HAP-1 (cell line): ENCODE data around the gene ZNF423.

ENCODE experiments used
- DNase-seq, 2 experiments: peaks; one replicate each; pipeline ENCODE4 v3.0.0-alpha.2; 2016 to 2020; ENCODE audit warnings: low spot score in 2 of 2
- H3K27me3 ChIP-seq: fragments of 250-450 bp; sonication (Bioruptor Pico); 2 replicates; pipeline ENCODE4 v1.5.1; 2020; ENCODE audit warnings: low read depth, mild to moderate bottlenecking, moderate library complexity
- H3K36me3 ChIP-seq: fragments of 250-450 bp; sonication (Bioruptor Pico); replicated peaks from 2 replicates; pipeline ENCODE4 v1.5.1; 2020; ENCODE audit warnings: mild to moderate bottlenecking
- H3K4me1 ChIP-seq: fragments of 250-450 bp; sonication (Bioruptor Pico); 2 replicates; pipeline ENCODE4 v1.5.1; 2020; ENCODE audit warnings: mild to moderate bottlenecking
- H3K4me3 ChIP-seq: fragments of 250-450 bp; sonication (Bioruptor Pico); 2 replicates; pipeline ENCODE4 v1.5.1; 2020; ENCODE audit warnings: mild to moderate bottlenecking, moderate library complexity
- H3K9me3 ChIP-seq: fragments of 250-450 bp; sonication (Bioruptor Pico); 2 replicates; pipeline ENCODE4 v1.5.1; 2020; ENCODE audit warnings: mild to moderate bottlenecking, moderate library complexity
- in situ Hi-C: fragments of 300-500 bp; cut with MboI; formaldehyde crosslinking; loops from 3 replicates; pipeline ENCODE4 v1.14.3; 2020; ENCODE audit warnings: low sequenced_read_pairs, inconsistent platforms, mixed read lengths

Gene ZNF423

DNA sequence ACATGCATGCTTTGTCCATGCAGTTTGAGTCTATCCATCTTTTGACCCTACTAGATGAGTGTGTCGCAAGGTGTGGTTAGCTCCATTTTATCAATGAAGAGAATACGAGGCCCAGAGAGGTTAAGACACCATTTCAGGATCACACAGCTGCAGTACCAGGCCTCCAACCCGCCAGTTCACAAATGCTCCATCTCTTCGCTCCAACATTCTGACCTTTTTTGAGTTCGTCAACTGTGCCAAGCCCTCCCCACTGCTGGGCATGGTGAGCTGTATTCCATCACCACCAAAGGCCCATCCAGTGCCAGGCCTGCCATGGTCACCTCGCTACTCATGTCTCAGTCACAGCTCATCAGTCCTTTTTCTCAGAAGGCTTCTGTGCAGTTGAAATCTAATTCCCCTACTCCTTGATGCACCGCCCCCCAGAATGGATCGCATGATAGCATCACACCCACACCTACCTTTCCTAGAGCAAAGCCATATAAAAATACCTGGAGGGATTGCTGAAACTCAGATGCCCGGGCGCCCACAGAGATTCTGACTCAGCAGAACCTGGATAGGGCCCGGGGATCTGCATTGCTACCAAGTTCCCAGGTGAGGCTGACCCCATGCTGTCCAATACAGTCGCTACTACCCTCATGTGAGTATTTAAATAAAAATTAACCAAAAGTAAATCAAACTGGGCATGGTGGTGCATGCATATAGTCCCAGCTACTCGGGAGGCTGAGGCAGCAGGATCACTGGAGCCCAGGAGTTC lies 38.0 kb downstream of the ZNF423 start:
- H3K27me3 ChIP-seq, result no peaks in the 10 kb centered on the region
- DNase-seq, result no peak
- in situ Hi-C loops, result no loop called here
- no peaks in the 10 kb centered on the region for H3K4me1 ChIP-seq
- no peaks in the 10 kb centered on the region for H3K36me3 ChIP-seq
- no peak overlapping the region for H3K4me3 ChIP-seq
- H3K9me3 ChIP-seq, result no peaks in the 10 kb centered on the region

DNA sequence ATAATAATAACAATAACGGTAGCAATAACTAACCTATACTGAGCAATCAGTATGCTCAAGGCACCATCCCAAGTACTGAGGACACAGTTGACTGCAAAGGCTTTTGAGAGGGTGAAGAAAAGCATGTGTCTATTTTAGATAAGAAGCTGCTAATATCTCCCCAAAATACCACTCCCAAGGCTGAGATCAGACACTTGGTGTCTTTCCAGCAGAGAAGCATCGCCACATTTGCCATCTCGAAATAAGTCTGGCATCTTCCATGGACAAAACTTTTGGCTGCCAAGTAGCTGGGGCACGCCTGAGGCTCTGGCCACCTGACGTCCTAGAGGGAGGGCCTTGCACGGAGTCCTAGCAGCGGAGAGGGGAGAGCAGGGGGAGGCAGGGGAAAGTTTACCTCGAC lies 39.0 kb downstream of the ZNF423 start:
- H3K4me1 ChIP-seq, result no peaks in the 10 kb centered on the region
- H3K27me3 ChIP-seq, result no peaks in the 10 kb centered on the region
- H3K36me3 ChIP-seq, result no peaks in the 10 kb centered on the region
- no peak overlapping the region for H3K4me3 ChIP-seq
- no peaks in the 10 kb centered on the region for H3K9me3 ChIP-seq
- no peak for DNase-seq
- in situ Hi-C loops, result no loop called here

DNA sequence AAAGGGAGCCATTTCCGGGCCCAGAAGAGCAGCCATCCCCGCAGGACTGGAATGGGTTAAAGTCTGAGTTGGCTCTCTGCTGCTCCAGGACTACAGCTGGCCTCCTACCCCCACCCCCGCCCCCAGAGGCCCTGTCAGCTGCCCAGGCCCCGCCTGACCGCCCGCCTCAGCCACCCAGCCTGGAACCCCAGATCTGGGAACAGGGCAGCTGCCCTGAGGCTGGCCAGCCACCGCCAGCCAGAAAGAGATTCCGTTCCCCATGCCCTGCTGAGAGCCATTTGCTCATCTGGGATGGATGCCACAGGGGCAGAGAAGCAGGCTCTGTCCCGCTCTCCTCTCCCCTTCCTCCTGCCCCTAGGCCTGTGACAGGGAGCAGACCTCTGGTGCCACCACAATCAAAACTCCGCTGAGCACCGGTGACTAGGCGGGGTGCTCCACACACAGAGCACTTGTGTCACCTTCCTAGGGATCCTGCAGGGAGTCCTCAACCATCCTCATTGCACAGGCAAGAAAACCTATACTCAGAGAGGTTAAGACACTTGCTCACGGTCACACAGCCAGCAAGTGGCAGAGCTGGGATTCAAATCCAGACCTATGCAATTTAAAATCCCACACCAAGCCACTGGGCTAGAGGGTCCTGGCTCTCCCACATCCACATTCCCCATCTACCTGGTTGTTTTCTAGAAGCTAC lies 44.1 kb downstream of the ZNF423 start:
- Histone ChIP-seq H3K4me1 (no peaks in the 10 kb centered on the region), H3K36me3 (no peaks in the 10 kb centered on the region), H3K4me3 (no peak overlapping the region), H3K9me3 (no peaks in the 10 kb centered on the region), H3K27me3 (no peaks in the 10 kb centered on the region)
- in situ Hi-C loops, result no loop called here
- no peak for DNase-seq

DNA sequence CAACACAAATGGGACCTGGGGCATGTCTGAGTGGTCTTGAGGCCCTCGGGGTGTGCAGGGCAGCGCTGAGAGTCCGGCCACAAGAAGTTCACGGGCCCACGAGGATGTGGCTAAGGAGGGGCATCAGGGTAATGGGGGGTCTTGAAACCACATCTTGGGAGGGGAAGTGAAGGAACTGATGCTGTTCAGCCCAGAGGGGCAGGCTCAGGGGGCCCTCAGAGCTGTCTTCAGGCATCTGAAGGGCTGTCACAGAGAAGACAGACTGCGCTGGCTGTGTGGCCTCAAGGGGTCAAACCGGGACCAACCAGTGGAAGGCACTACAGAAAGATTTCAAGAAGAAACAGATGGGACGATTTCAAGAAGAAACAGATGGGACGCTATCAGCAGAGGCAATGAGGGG lies 45.1 kb downstream of the ZNF423 start:
- H3K4me3 ChIP-seq, result no peak overlapping the region
- in situ Hi-C loops, result no loop called here
- H3K4me1 ChIP-seq, result no peaks in the 10 kb centered on the region
- DNase-seq, result no peak
- no peaks in the 10 kb centered on the region for H3K36me3 ChIP-seq
- H3K27me3 ChIP-seq, result no peaks in the 10 kb centered on the region
- no peaks in the 10 kb centered on the region for H3K9me3 ChIP-seq

DNA sequence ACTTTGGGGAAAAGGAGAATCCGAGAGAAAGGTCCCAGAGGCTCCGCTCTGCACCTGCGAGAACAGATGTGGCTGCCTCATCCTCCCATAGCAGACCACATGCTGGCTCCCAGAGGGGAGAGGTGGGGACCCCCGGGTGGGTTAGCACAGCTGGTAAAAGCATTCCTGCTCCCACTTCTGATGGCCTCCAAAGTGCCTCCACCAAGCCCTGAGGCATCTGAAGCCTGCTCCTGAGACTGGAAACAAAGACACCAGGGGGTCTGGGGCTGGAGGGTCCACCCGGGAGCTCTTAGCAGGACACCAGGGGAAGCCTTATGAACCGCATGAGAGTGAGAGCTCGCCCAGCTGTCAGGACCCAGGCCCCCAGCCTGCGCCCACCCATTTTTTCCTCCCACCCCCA lies 46.4 kb downstream of the ZNF423 start:
- no peaks in the 10 kb centered on the region for H3K36me3 ChIP-seq
- H3K27me3 ChIP-seq, result no peaks in the 10 kb centered on the region
- H3K4me1 ChIP-seq, result no peaks in the 10 kb centered on the region
- H3K4me3 ChIP-seq, result no peak overlapping the region
- in situ Hi-C loops, result no loop called here
- no peak for DNase-seq
- H3K9me3 ChIP-seq, result no peaks in the 10 kb centered on the region

DNA sequence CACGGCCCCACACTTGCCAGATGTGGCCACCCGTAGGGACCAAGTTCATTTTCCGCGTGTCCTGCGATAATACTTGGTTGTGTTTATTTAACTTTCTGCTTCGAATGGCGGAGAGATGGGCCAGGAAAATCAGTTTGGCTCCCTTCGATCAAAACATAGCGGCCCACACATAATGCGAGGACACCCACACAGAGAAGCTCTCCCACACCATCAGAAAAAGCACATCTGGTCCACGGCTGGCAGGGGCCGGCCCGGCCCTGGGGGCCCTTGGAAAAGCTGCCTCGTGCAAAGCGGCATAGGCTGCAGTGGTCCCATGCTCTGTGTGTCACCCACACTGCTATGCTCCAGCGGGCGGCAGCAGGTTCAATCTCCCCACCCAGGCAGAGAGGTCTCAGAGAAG lies 46.9 kb downstream of the ZNF423 start:
- Histone ChIP-seq H3K4me3 (no peak overlapping the region), H3K9me3 (no peaks in the 10 kb centered on the region), H3K36me3 (no peaks in the 10 kb centered on the region), H3K4me1 (no peaks in the 10 kb centered on the region), H3K27me3 (no peaks in the 10 kb centered on the region)
- in situ Hi-C loops, result no loop called here
- no peak for DNase-seq

DNA sequence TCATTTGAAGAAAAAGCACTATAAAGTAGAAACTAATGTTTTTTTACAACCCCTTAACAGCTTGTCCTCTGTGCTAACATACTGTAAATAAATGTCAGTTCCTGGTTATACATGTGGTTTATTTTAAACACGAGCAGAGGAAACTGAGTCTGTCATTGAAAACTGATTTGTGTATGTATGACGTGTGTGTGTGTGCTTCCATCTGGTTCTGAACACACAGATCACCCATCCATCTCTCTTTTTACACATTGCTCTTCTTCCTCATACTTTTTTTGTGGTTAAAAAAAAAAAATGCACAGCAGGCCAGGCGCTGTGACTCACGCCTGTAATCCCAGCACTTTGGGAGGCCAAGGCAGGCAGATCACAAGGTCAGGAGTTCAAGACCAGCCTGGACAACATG lies 49.5 kb downstream of the ZNF423 start:
- DNase-seq, result no peak
- Histone ChIP-seq H3K36me3 (no peaks in the 10 kb centered on the region), H3K27me3 (no peaks in the 10 kb centered on the region), H3K9me3 (no peaks in the 10 kb centered on the region), H3K4me3 (no peak overlapping the region), H3K4me1 (no peaks in the 10 kb centered on the region)
- in situ Hi-C loops, result no loop called here

DNA sequence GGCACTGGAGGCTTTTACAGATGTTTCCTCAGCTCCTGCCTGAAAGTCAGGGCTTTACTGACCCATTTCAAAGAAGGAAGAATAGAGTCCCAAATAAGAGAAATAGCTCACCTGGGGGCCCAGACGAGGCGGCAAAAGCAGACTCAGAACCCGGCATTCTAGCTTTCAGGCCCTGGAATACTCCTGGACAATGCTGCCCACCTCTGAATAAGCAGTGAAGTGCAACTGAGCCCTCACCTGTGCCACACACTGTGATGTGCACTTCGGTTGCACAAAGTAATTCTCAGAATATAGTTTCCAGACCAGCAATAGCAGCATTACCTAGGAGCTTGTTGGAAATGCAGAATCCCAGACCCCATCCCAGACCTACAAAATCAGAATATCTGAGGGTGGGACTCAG lies 54.6 kb downstream of the ZNF423 start:
- Histone ChIP-seq H3K4me1 (no peaks in the 10 kb centered on the region), H3K4me3 (no peak overlapping the region), H3K9me3 (no peaks in the 10 kb centered on the region), H3K36me3 (no peaks in the 10 kb centered on the region), H3K27me3 (no peaks in the 10 kb centered on the region)
- in situ Hi-C loops, result no loop called here
- DNase-seq, result no peak

DNA sequence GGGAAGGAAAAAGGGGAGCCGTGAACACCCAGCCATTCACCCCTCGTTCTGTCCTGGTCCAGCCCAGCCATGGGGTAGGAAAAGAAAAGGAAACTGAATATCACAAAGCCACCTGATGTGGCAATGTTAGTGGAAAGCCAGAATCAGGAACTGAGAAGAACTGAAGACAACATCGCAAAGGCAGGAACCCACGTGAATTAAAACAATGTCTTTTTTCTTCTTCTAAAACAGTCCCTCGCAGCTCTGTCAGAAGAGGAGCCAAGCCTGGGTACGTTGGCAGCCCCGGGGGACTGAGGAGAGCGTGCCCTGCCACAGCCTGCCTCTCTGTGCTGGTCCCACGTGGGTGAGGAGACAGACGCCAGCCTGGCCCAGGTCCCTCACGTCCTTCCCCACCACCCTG lies 55.0 kb downstream of the ZNF423 start:
- no peaks in the 10 kb centered on the region for H3K9me3 ChIP-seq
- H3K4me3 ChIP-seq, result no peak overlapping the region
- DNase-seq, result no peak
- H3K4me1 ChIP-seq, result no peaks in the 10 kb centered on the region
- H3K36me3 ChIP-seq, result no peaks in the 10 kb centered on the region
- no peaks in the 10 kb centered on the region for H3K27me3 ChIP-seq
- in situ Hi-C loops, result no loop called here

DNA sequence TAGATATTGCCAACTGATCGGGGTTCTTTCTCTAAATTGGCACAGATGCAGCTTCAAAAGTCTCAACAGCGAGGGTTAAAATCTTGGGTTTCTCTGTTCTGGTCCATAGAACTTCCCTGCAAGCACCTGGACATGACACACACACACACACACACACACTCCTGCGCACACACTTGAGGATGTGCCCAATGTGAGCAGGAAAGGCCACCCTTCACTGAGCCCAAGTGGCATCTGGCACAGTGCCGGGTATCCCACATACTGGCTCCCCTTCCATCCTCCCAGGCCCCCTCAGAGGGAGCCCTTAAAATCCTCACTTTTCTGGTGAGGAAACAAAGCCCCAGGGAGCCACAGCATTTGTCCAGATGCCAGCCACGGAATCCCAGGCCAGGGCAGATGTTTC lies 55.5 kb downstream of the ZNF423 start:
- no peaks in the 10 kb centered on the region for H3K9me3 ChIP-seq
- in situ Hi-C loops, result no loop called here

DNA sequence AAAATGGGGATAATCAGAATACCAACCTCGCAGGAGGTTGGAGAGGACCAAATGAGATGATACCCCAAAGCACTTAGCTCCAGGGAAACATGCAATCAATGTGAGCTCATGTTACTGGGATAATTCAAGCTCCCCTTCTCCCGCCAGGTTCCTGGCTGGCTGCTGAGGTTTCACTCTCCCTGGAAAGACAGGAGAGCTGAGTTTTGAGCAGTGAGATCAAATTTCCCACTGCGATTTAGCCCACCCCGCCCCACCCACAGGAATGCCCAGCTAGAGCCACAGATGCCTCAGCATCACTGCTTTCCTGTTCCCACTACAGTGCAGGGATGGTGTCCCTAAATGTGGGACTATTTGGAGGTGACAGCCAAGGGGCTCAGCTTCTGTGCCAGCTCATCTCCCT lies 56.7 kb downstream of the ZNF423 start:
- Histone ChIP-seq H3K36me3 (no peaks in the 10 kb centered on the region), H3K27me3 (no peaks in the 10 kb centered on the region), H3K9me3 (no peaks in the 10 kb centered on the region), H3K4me3 (no peak overlapping the region), H3K4me1 (no peaks in the 10 kb centered on the region)
- no peak for DNase-seq
- in situ Hi-C loops, result no loop called here

More for the DNA sequence above, 55.5 kb downstream of the ZNF423 start:
- Histone ChIP-seq H3K4me3 (no peak overlapping the region), H3K27me3 (no peaks in the 10 kb centered on the region), H3K36me3 (no peaks in the 10 kb centered on the region), H3K4me1 (no peaks in the 10 kb centered on the region)
- no peak for DNase-seq

DNA sequence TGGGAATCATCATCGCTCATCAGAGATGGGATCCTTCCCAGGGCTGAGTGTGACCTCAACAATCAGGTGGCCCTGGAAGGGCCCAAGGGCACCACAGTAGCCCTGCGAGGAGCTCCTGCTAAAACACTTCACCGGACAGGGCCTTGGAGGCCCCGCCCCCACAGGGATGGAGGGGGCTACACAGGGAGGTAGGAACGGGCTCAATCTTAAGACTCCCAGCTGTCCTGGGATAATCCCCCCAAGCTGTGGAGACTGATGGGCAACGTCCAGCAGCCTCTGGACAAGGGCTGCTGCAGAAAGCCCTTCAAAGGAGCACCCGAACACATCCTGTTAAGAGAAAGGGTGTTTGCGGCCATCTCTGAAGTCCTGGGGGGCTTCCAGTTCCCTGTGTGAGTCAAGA lies 60.4 kb downstream of the ZNF423 start:
- no peak for DNase-seq
- Histone ChIP-seq H3K4me3 (no peak overlapping the region), H3K9me3 (no peaks in the 10 kb centered on the region), H3K27me3 (no peaks in the 10 kb centered on the region), H3K36me3 (no peaks in the 10 kb centered on the region), H3K4me1 (no peaks in the 10 kb centered on the region)
- in situ Hi-C loops, result no loop called here

DNA sequence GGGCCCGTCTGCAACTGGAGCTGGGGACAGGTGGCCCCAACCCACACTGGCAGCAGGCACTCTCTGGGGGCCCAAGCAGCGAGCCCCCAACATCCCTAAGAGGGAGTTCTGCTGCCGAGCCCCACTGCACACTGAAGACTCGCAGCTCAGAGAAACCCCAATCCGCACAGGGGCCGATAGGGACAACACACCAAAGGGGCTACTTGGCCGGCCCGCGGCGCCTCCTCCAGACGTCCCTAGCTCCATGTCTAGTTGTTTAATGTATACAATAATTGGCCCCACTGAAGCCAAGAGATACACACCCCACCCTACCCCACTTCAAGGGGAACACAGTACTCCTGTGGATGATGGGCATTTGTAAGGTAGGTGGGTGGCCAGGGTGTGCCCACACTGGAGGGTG lies 62.7 kb downstream of the ZNF423 start:
- no peak for DNase-seq
- Histone ChIP-seq H3K9me3 (no peaks in the 10 kb centered on the region), H3K27me3 (no peaks in the 10 kb centered on the region), H3K4me3 (no peak overlapping the region), H3K4me1 (no peaks in the 10 kb centered on the region), H3K36me3 (no peaks in the 10 kb centered on the region)
- in situ Hi-C loops, result no loop called here

DNA sequence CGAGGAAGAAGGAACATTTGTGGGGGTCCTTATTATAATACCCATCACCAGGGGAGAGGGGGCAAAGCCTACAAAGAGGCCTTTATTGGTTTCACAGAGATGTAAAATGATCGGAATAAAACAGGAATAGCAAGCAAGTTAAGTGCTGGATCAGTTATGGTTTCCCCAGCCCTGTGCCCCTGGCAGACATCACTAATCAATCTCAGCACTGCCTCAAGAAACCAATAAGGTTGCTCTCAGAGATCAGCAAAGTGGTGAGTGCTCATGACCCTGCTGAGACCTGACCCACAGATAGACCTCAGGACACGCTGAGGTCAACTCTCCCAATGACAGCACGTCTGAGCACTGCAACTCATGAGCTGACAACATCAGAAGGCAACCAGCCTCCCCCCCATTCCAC lies 66.3 kb downstream of the ZNF423 start:
- Histone ChIP-seq H3K27me3 (no peaks in the 10 kb centered on the region), H3K4me3 (no peak overlapping the region), H3K9me3 (no peaks in the 10 kb centered on the region), H3K36me3 (no peaks in the 10 kb centered on the region), H3K4me1 (no peaks in the 10 kb centered on the region)
- DNase-seq, result no peak
- in situ Hi-C loops, result no loop called here

DNA sequence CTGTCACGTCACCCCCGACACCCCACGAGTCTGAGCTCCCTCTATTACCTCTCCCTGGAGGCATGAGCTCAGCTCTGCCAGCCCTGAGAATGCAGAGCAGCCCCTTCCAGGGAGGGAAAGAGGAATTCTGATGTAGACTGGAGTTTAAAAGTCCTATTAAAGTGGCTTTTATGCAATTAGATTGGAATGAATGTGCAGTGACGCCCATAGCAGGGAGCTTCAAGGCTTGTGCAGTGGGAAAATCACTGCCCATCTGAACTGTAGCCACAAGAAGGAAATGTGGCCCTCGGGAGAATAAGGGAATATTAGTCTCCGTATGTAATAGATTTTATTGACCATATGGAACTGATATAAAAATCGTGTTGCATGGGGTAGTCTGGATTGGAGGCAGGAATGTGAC lies 66.9 kb downstream of the ZNF423 start:
- in situ Hi-C loops, result no loop called here
- no peak overlapping the region for H3K4me3 ChIP-seq

More for the DNA sequence above, 66.9 kb downstream of the ZNF423 start:
- Histone ChIP-seq H3K36me3 (no peaks in the 10 kb centered on the region), H3K4me1 (no peaks in the 10 kb centered on the region), H3K9me3 (no peaks in the 10 kb centered on the region), H3K27me3 (no peaks in the 10 kb centered on the region)
- no peak for DNase-seq
